Neural progenitor cell (in vitro differentiated cells): Measurements from ENCODE around the gene CASP7. TPM values are rescaled to one million over a fixed set of nuclear protein-coding genes. Genes with fewer than 3 reads are reported as not detected.

Experiments
- DNase-seq: peaks from one replicate; pipeline ENCODE4 v3.0.0-alpha.2; 2016; ENCODE audit warnings: low spot score
- H2AFZ ChIP-seq: fragments of 200-600 bp; sonication (generic); replicated peaks from 2 replicates; pipeline ENCODE4 v1.6.1; 2016; ENCODE audit warnings: antibody characterized with exemption
- H3F3A ChIP-seq: fragments of 200-600 bp; sonication (generic); 2 replicates; pipeline ENCODE4 v1.6.1; 2016; ENCODE audit warnings: antibody characterized with exemption, low read depth
- H3K27ac ChIP-seq: fragments of 200-600 bp; sonication (generic); 2 replicates; pipeline ENCODE4 v1.5.1; 2016; ENCODE audit warnings: mild to moderate bottlenecking
- H3K27me3 ChIP-seq: fragments of 200-600 bp; sonication (generic); 2 replicates; pipeline ENCODE4 v1.6.1; 2016; ENCODE audit warnings: mild to moderate bottlenecking, moderate library complexity
- H3K36me3 ChIP-seq: fragments of 200-600 bp; sonication (generic); 2 replicates; pipeline ENCODE4 v1.5.1; 2016
- H3K4me1 ChIP-seq: fragments of 200-600 bp; sonication (generic); 2 replicates; pipeline ENCODE4 v1.6.1; 2016; ENCODE audit warnings: mixed run types
- H3K4me2 ChIP-seq: fragments of 200-600 bp; sonication (generic); 2 replicates; pipeline ENCODE4 v1.6.1; 2016
- H3K4me3 ChIP-seq: fragments of 200-600 bp; sonication (generic); 2 replicates; pipeline ENCODE4 v1.5.1; 2016
- H3K79me2 ChIP-seq: fragments of 200-600 bp; sonication (generic); 2 replicates; pipeline ENCODE4 v1.6.1; 2016; ENCODE audit warnings: low read depth
- H3K9ac ChIP-seq: fragments of 200-600 bp; sonication (generic); 2 replicates; pipeline ENCODE4 v1.6.1; 2016
- H3K9me3 ChIP-seq: fragments of 200-600 bp; sonication (generic); 2 replicates; pipeline ENCODE4 v1.5.1; 2016; ENCODE audit warnings: low read depth
- H4K20me1 ChIP-seq: fragments of 200-600 bp; sonication (generic); 2 replicates; pipeline ENCODE4 v1.6.1; 2016; ENCODE audit warnings: low read depth
- H3K27ac Mint-ChIP-seq: 3 replicates; pipeline ENCODE4 v1.8.0; 2021; ENCODE audit warnings: mixed read lengths
- H3K27me3 Mint-ChIP-seq: 2 replicates; pipeline ENCODE4 v1.8.0; 2022; ENCODE audit warnings: low read depth, mild to moderate bottlenecking, inconsistent platforms, moderate library complexity, mixed read lengths; ENCODE audit not compliant: insufficient read depth
- H3K36me3 Mint-ChIP-seq: 3 replicates; pipeline ENCODE4 v1.8.0; 2021; ENCODE audit warnings: mixed read lengths
- H3K4me1 Mint-ChIP-seq: 3 replicates; pipeline ENCODE4 v1.8.0; 2021; ENCODE audit warnings: mixed read lengths
- H3K4me3 Mint-ChIP-seq: 3 replicates; pipeline ENCODE4 v1.8.0; 2021; ENCODE audit warnings: mild to moderate bottlenecking, moderate library complexity, mixed read lengths
- H3K9me3 Mint-ChIP-seq: 3 replicates; pipeline ENCODE4 v1.8.0; 2020; ENCODE audit warnings: mixed read lengths
- EZH2 ChIP-seq: fragments of 200-600 bp; sonication (generic); IDR thresholded peaks from 2 replicates; pipeline ENCODE4 v1.6.1; 2017; ENCODE audit warnings: antibody characterized with exemption, mild to moderate bottlenecking, moderate library complexity
- EZH2phosphoT487 ChIP-seq: fragments of 200-600 bp; sonication (generic); IDR thresholded peaks from 2 replicates; pipeline ENCODE4 v1.6.1; 2017; ENCODE audit warnings: antibody characterized with exemption
- total RNA-seq: library from RNA; depleted of rRNA; stranded (reverse); fragments of >200 nt; gene quantifications from 2 replicates; pipeline ENCODE4 v1.2.3, GENCODE V29; 2015; ENCODE audit warnings: low replicate concordance
- TF ChIP-seq, protein P1 (sequence below): fragments of 200-600 bp; sonication (generic); IDR thresholded peaks from 2 replicates; pipeline ENCODE4 v1.5.1; 2017; ENCODE audit warnings: antibody characterized with exemption, mild to moderate bottlenecking

Gene CASP7
- total RNA-seq, 1 donor from 2014 or later: 18.9 TPM

DNA sequence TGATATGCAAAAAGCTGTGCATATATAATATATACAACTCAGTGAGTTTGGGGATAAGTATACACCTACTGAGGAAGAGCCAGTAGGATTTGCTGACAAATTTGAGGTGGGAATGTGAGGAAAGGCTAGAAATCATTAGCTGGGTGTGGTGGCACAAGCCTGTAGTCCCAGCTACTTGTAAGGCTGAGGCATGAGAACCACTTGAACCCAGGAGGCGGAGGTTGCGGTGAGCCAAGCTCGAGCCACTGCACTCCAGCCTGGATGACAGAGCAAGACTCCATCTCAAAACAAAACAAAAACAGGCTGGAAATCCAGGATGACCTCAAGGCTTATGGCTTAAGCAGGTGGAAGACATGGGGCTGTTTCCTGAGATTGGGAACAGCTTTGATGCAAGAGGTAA is 61.1 kb downstream of the CASP7 start:
- Histone ChIP-seq H3K4me3 (no peak overlapping the region), H4K20me1 (no peaks in the 10 kb centered on the region), H3K4me1 (peaks cover 5% of the 10 kb centered on the region), H3K9ac (no peak overlapping the region), H3F3A (no peaks in the 10 kb centered on the region), H2AFZ (no peak overlapping the region), H3K36me3 (no peaks in the 10 kb centered on the region), H3K27me3 (no peaks in the 10 kb centered on the region), H3K9me3 (no peaks in the 10 kb centered on the region), H3K27ac (no peak overlapping the region), H3K79me2 (no peaks in the 10 kb centered on the region), H3K4me2 (no peak overlapping the region)
- Mint-ChIP-seq H3K27me3 (peaks cover 5% of the 10 kb centered on the region), H3K27ac (no peak overlapping the region), H3K9me3 (no peaks in the 10 kb centered on the region), H3K4me1 (no peaks in the 10 kb centered on the region), H3K36me3 (no peaks in the 10 kb centered on the region), H3K4me3 (peak overlapping the region; percentile 1)
- no peak for DNase-seq
- TF ChIP-seq, protein P1, sequence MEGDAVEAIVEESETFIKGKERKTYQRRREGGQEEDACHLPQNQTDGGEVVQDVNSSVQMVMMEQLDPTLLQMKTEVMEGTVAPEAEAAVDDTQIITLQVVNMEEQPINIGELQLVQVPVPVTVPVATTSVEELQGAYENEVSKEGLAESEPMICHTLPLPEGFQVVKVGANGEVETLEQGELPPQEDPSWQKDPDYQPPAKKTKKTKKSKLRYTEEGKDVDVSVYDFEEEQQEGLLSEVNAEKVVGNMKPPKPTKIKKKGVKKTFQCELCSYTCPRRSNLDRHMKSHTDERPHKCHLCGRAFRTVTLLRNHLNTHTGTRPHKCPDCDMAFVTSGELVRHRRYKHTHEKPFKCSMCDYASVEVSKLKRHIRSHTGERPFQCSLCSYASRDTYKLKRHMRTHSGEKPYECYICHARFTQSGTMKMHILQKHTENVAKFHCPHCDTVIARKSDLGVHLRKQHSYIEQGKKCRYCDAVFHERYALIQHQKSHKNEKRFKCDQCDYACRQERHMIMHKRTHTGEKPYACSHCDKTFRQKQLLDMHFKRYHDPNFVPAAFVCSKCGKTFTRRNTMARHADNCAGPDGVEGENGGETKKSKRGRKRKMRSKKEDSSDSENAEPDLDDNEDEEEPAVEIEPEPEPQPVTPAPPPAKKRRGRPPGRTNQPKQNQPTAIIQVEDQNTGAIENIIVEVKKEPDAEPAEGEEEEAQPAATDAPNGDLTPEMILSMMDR: no peak
- TF ChIP-seq EZH2phosphoT487 (no peak), EZH2 (no peak)

DNA sequence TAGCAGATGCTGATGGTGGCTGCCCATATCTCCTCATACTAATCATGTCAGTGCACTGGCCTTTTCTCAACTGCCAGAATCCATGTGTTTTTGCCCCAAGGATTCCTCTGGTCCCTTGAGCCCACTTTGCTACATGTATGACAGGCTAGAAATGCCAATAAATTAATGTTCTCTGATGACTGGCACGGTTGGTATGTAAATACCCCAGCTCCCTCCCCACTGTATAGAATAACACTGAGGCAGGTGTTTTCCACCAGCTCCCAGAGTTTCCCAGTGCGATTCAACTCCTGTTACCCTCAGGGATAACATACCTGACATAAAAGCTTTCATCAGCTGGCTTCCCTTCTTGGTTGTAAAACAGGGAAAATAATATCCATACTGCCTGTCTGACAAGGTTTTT is 62.8 kb downstream of the CASP7 start:
- H3K4me1 ChIP-seq: no peaks in the 10 kb centered on the region
- no peaks in the 10 kb centered on the region for H3F3A ChIP-seq
- H3K27ac ChIP-seq: no peak overlapping the region
- H3K4me3 Mint-ChIP-seq: no peak overlapping the region
- no peaks in the 10 kb centered on the region for H3K4me1 Mint-ChIP-seq
- DNase-seq: no peak
- H3K36me3 ChIP-seq: no peaks in the 10 kb centered on the region
- no peaks in the 10 kb centered on the region for H3K9me3 ChIP-seq
- TF ChIP-seq, protein P1: no peak
- TF ChIP-seq EZH2 (no peak), EZH2phosphoT487 (no peak)
- no peak overlapping the region for H3K27ac Mint-ChIP-seq
- H3K9me3 Mint-ChIP-seq: no peaks in the 10 kb centered on the region
- no peak overlapping the region for H3K4me3 ChIP-seq
- no peaks in the 10 kb centered on the region for H3K27me3 ChIP-seq
- peaks cover 3% of the 10 kb centered on the region for H3K27me3 Mint-ChIP-seq
- H3K4me2 ChIP-seq: no peak overlapping the region
- no peaks in the 10 kb centered on the region for H3K36me3 Mint-ChIP-seq
- no peak overlapping the region for H3K9ac ChIP-seq
- no peak overlapping the region for H2AFZ ChIP-seq
- no peaks in the 10 kb centered on the region for H4K20me1 ChIP-seq
- H3K79me2 ChIP-seq: no peaks in the 10 kb centered on the region

DNA sequence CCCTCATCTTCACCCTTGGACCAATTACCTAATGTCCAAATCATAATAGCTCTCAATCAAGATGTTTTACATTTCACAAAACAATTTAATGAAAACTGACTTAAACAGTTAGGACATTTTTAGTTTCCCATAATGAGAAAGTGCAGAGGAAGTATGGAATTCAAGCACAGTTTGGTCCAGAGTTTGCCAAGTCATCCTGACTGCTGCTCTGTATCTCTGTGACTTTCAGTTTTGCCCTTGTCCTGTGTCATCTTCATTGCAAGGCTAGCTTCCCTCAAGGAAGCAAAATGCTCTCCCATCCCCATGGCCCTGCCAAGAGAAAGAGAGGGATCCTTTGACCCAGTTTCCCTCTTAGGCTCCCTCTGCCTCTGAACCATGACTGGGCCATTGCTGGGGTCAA is 63.9 kb downstream of the CASP7 start:
- no peaks in the 10 kb centered on the region for H3K27me3 ChIP-seq
- H3K4me3 ChIP-seq: no peak overlapping the region
- Mint-ChIP-seq H3K9me3 (no peaks in the 10 kb centered on the region), H3K4me1 (no peaks in the 10 kb centered on the region), H3K27me3 (peaks cover 2% of the 10 kb centered on the region), H3K27ac (no peak overlapping the region), H3K36me3 (no peaks in the 10 kb centered on the region), H3K4me3 (no peak overlapping the region)
- H4K20me1 ChIP-seq: no peaks in the 10 kb centered on the region
- H3K9ac ChIP-seq: no peak overlapping the region
- TF ChIP-seq EZH2: no peak
- no peak for TF ChIP-seq EZH2phosphoT487
- TF ChIP-seq, protein P1: no peak
- H3F3A ChIP-seq: no peaks in the 10 kb centered on the region
- no peak overlapping the region for H3K4me2 ChIP-seq
- no peaks in the 10 kb centered on the region for H3K79me2 ChIP-seq
- H3K36me3 ChIP-seq: no peaks in the 10 kb centered on the region
- H3K27ac ChIP-seq: no peak overlapping the region
- no peaks in the 10 kb centered on the region for H3K9me3 ChIP-seq
- no peak overlapping the region for H2AFZ ChIP-seq
- H3K4me1 ChIP-seq: no peaks in the 10 kb centered on the region
- no peak for DNase-seq
